ENCODE results near the gene STARD10.

The STARD10 gene

GRCh38 chr11:72820439-72821139 is 26.7 kb upstream of the STARD10 start:
- DNase-seq (ENCODE audit: low read depth) = no peak
- TF ChIP-seq CTCF (IDR thresholded peaks at IDR 0.05; ENCODE audit: control insufficient read depth, insufficient read depth, low read depth, low read length, missing control alignments) = no peak
- H3K4me3 ChIP-seq (ENCODE audit: control insufficient read depth, low read depth, low read length) = no peak overlapping the region

- no peak for TF ChIP-seq CTCF (IDR thresholded peaks at IDR 0.05; ENCODE audit: control insufficient read depth, insufficient read depth, low read depth, low read length, missing control alignments)
- DNase-seq (ENCODE audit: low read depth) = no peak
- no peak overlapping the region for H3K4me3 ChIP-seq (ENCODE audit: control insufficient read depth, low read depth, low read length)
Observed at GRCh38 chr11:72818971-72819370, 25.1 kb upstream of the STARD10 start.

DNA sequence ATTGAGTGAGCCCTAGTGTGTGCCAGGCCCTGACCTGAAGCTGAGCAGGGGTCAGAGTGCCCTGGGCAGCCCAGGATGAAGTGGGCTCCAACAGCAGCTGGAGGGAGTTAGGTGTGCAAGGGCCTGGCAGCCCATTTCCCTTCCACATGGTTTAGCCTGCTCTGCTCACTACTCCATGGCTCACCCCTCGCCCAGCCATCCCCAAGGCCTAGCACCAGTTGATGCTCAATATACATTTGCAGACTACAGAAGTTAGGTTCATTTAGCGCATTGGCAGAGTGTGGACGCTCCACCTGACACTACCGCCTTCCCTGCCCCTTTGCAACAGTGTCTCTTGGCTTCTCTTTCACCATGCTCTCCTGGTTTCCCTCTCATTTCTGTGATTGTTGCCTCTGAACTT is 24.1 kb upstream of the STARD10 start:
- no peak overlapping the region for H3K4me3 ChIP-seq (ENCODE audit: control insufficient read depth, low read depth, low read length)
- no peak for TF ChIP-seq CTCF (IDR thresholded peaks at IDR 0.05; ENCODE audit: control insufficient read depth, insufficient read depth, low read depth, low read length, missing control alignments)
- DNase-seq (ENCODE audit: low read depth) = no peak

DNA sequence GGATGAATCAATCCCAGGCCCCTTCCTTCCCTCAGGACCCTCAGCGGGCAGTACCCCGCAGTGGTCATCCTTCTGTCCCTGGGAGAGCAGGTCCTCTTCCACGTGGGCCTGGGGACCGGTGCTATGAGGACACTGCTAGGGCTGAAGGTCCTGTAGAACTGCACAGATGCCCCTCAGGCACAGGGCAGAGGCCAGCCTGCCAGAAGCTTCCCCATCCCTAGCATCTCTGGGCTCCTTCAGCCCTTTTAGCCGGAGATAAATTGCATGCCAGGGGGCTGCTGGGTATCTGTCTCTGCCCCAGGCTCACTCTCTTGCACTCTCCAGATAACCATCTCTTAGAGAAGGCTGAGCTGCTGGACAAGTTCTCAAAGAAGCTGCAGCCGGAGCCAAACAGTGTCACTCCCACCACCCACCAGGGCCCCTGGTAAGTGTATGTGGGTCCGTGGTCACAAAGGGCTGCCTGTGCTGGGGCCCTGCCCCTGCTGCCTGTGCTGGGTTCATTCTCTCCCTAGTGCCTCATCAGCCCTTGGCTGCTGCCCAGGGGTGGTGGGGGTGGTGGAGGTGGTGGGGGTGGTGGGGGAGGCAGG is 22.6 kb upstream of the STARD10 start:
- DNase-seq (ENCODE audit: low read depth) = no peak
- no peak overlapping the region for H3K4me3 ChIP-seq (ENCODE audit: control insufficient read depth, low read depth, low read length)
- TF ChIP-seq CTCF (IDR thresholded peaks at IDR 0.05; ENCODE audit: control insufficient read depth, insufficient read depth, low read depth, low read length, missing control alignments) = no peak

DNA sequence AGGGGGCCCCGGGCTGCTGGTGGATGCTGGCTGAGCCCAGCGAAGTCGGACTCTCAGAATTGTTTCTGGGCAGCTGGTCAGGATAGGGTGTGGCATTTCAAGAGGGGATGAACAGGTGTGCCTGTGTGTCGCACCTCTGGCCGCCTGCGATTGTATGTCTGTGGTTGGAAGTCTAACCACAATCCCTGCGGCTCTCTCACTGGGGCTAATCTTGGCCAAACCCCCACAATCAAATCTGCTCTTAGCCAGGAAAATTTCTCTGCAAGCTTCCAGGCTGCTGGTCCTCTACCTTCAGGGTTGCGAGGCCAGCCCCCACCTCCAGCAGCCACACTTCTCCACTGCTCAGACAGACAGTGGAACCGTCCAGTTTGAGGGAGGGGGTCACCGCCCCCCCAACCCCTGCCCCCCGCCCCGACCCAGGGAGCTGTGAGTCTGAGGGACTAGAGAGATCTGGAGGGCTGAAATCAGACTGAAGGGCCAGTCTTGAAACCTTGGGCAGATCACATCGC is 21.3 kb upstream of the STARD10 start:
- no peak for TF ChIP-seq CTCF (IDR thresholded peaks at IDR 0.05; ENCODE audit: control insufficient read depth, insufficient read depth, low read depth, low read length, missing control alignments)
- no peak for DNase-seq (ENCODE audit: low read depth)

DNA sequence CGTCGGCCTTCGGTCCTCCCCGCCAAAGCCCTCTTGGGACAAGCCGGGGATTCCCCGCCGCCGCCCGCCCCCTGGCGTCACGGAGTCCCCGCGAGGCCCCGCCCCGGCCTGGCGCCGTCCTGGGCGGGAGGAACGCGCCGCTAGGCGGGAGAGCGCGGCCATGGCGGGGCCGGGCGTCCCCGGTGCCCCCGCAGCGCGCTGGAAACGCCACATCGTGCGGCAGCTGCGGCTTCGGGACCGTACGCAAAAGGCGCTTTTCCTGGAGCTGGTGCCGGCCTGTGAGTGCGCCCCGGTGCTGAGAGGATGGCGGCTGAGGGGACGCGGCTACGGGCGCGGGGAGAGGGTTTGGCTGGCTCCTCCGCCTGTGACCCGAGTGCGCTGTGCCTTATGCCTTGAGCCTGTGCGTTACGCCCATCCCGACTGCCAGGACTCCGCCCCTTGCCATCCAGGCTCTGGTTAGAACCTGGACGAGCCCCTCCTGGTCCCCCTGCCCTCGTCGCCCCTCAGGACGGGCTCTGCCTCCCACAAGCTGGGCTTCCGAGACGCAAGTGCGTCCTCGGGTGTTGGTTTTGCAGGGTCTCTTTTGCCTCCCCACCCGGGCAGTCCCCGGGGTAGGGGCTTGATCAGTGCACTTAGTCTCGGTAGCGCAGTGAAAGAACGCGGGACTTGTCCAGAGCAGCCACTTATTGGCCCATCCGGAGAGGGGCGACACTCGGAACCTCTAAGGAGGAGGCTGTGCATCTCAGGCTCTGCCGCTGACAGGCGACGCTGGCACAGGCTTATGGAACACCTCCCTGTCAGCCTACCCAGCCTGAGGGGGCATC is 20.7 kb upstream of the STARD10 start, which contains the start of gene ATG16L2:
Gene ATG16L2, plus strand, starts transcription at position 126 of the 824 bp plus-strand sequence. Its CDS starts 35 bp downstream, at position 161.
- DNase-seq (ENCODE audit: low read depth) = no peak
- TF ChIP-seq CTCF (IDR thresholded peaks at IDR 0.05; ENCODE audit: control insufficient read depth, insufficient read depth, low read depth, low read length, missing control alignments) = peak; percentile 3
- H3K4me3 ChIP-seq (ENCODE audit: control insufficient read depth, low read depth, low read length) = peak within 1 kb of the TSS; percentile 83

More for the DNA sequence above, 21.3 kb upstream of the STARD10 start:
- H3K4me3 ChIP-seq (ENCODE audit: control insufficient read depth, low read depth, low read length) = peak overlapping the region; percentile 83
